ENCODE data around the gene PLAU.
A peak's percentile ranks its signal among the peaks of the same experiment; 100 is the strongest.

PLAU gene

GRCh38 chr10:73910764-73911552 lies at the start of gene PLAU:
Gene PLAU, plus strand, starts transcription at chr10:73911132. Its CDS starts 424 bp downstream, at chr10:73911556.
- DNase-seq (ENCODE audit: low spot score), result no peak

- DNase-seq (ENCODE audit: low spot score), result no peak
Measured at GRCh38 chr10:73862011-73862410, 48.9 kb upstream of the PLAU start.

- DNase-seq (ENCODE audit: low spot score), result no peak
Measured at GRCh38 chr10:73863039-73863817, 47.7 kb upstream of the PLAU start.

- DNase-seq (ENCODE audit: low spot score), result no peak
Measured at GRCh38 chr10:73864229-73864628, 46.7 kb upstream of the PLAU start.

GRCh38 chr10:73865107-73865458 lies 45.8 kb upstream of the PLAU start:
- no peak for DNase-seq (ENCODE audit: low spot score)

- no peak for DNase-seq (ENCODE audit: low spot score)
Measured at GRCh38 chr10:73865459-73866442, 45.2 kb upstream of the PLAU start.

GRCh38 chr10:73866621-73867020 lies 44.3 kb upstream of the PLAU start:
- DNase-seq (ENCODE audit: low spot score), result no peak

GRCh38 chr10:73867126-73867807 lies 43.7 kb upstream of the PLAU start:
- DNase-seq (ENCODE audit: low spot score), result no peak

- DNase-seq (ENCODE audit: low spot score), result no peak
Measured at GRCh38 chr10:73867871-73868631, 42.9 kb upstream of the PLAU start.

- DNase-seq (ENCODE audit: low spot score), result no peak
Measured at GRCh38 chr10:73868655-73869195, 42.2 kb upstream of the PLAU start.

- no peak for DNase-seq (ENCODE audit: low spot score)
Measured at GRCh38 chr10:73871295-73872189, 39.4 kb upstream of the PLAU start.

GRCh38 chr10:73872190-73872710 lies 38.7 kb upstream of the PLAU start:
- no peak for DNase-seq (ENCODE audit: low spot score)

- DNase-seq (ENCODE audit: low spot score), result no peak
Measured at GRCh38 chr10:73873142-73873837, 37.6 kb upstream of the PLAU start.

- no peak for DNase-seq (ENCODE audit: low spot score)
Measured at GRCh38 chr10:73873838-73874215, 37.1 kb upstream of the PLAU start.

- peak; percentile 79 for DNase-seq (ENCODE audit: low spot score)
Measured at GRCh38 chr10:73874267-73875138, 36.4 kb upstream of the PLAU start, which contains the start of gene CAMK2G. Gene CAMK2G, minus strand, starts transcription at chr10:73874555. Its CDS starts 94 bp downstream, at chr10:73874461.

- DNase-seq (ENCODE audit: low spot score), result no peak
Measured at GRCh38 chr10:73875139-73875475, 35.8 kb upstream of the PLAU start.

- no peak for DNase-seq (ENCODE audit: low spot score)
Measured at GRCh38 chr10:73876157-73876556, 34.8 kb upstream of the PLAU start.

GRCh38 chr10:73876566-73876965 lies 34.4 kb upstream of the PLAU start:
- DNase-seq (ENCODE audit: low spot score), result no peak
